Measurements from ENCODE around the gene BCO2.

DNA sequence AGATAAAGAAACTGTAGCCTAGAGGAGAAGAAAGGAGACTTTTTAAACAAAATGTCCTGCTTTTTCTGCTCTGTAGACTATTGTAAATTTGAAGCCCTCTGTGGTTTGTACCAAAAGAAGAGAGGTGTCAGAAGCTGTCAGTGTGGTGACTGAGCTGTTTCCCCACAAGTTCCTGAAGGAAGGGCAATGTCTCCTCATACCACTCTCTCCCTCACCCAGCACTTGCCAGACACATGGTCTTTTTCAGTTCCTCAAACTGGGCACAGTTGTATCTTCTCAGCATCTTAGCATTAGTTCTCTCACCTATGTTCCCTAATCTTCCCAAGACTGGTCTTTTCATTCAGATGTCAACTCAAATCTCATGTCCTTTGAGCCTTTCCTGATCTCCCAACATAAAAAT lies 4.3 kb downstream of the BCO2 start:
- TF ChIP-seq, protein P1, sequence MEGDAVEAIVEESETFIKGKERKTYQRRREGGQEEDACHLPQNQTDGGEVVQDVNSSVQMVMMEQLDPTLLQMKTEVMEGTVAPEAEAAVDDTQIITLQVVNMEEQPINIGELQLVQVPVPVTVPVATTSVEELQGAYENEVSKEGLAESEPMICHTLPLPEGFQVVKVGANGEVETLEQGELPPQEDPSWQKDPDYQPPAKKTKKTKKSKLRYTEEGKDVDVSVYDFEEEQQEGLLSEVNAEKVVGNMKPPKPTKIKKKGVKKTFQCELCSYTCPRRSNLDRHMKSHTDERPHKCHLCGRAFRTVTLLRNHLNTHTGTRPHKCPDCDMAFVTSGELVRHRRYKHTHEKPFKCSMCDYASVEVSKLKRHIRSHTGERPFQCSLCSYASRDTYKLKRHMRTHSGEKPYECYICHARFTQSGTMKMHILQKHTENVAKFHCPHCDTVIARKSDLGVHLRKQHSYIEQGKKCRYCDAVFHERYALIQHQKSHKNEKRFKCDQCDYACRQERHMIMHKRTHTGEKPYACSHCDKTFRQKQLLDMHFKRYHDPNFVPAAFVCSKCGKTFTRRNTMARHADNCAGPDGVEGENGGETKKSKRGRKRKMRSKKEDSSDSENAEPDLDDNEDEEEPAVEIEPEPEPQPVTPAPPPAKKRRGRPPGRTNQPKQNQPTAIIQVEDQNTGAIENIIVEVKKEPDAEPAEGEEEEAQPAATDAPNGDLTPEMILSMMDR (tag by site-specific recombination; IDR thresholded peaks at IDR 0.05): no peak
- TF ChIP-seq ZNF138 (tag by site-specific recombination; IDR thresholded peaks at IDR 0.05; ENCODE audit: borderline replicate concordance): no peak
- TF ChIP-seq ZBTB7A (tag by site-specific recombination; IDR thresholded peaks at IDR 0.05; ENCODE audit: low read depth): no peak
- TF ChIP-seq, protein P2, sequence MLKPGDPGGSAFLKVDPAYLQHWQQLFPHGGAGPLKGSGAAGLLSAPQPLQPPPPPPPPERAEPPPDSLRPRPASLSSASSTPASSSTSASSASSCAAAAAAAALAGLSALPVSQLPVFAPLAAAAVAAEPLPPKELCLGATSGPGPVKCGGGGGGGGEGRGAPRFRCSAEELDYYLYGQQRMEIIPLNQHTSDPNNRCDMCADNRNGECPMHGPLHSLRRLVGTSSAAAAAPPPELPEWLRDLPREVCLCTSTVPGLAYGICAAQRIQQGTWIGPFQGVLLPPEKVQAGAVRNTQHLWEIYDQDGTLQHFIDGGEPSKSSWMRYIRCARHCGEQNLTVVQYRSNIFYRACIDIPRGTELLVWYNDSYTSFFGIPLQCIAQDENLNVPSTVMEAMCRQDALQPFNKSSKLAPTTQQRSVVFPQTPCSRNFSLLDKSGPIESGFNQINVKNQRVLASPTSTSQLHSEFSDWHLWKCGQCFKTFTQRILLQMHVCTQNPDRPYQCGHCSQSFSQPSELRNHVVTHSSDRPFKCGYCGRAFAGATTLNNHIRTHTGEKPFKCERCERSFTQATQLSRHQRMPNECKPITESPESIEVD (tag by site-specific recombination; IDR thresholded peaks at IDR 0.05): no peak
- no peak for TF ChIP-seq ZNF211 (tag by site-specific recombination; IDR thresholded peaks at IDR 0.05; ENCODE audit: low read depth)
- TF ChIP-seq MYNN (tag by site-specific recombination; IDR thresholded peaks at IDR 0.05; ENCODE audit: borderline replicate concordance): no peak
- no peak for TF ChIP-seq BCL11B (tag by site-specific recombination; IDR thresholded peaks at IDR 0.05; ENCODE audit: low read depth)
- no peak for TF ChIP-seq ZNF292 (tag by site-specific recombination; IDR thresholded peaks at IDR 0.05; ENCODE audit: borderline replicate concordance, low read depth)
- TF ChIP-seq ZNF174 (tag by site-specific recombination; IDR thresholded peaks at IDR 0.05): no peak
- no peak for TF ChIP-seq ZBTB8A (tag by site-specific recombination; IDR thresholded peaks at IDR 0.05)
- no peak for TF ChIP-seq ZFP37 (tag by site-specific recombination; IDR thresholded peaks at IDR 0.05)
